NCI-H748 (cell line): ENCODE measurements around the gene NUP155.
"Not testable (repeated sequence)": the region's sequence is repeated elsewhere in the genome, so short reads cannot be mapped to it uniquely, and the experiment has no call there.

Source experiments
- DNase-seq: peaks from one replicate; lab custom pipeline; 2025; ENCODE audit not compliant: unreplicated experiment; lab: John Stamatoyannopoulos, UW

The NUP155 gene

GRCh38 chr5:37283214-37283820, 87.6 kb downstream of the NUP155 start:
- DNase-seq, result no peak

- no peak for DNase-seq
Observed at GRCh38 chr5:37275511-37275910, 95.4 kb downstream of the NUP155 start.

- no peak for DNase-seq
Observed at GRCh38 chr5:37272511-37272910, 98.4 kb downstream of the NUP155 start.

DNA sequence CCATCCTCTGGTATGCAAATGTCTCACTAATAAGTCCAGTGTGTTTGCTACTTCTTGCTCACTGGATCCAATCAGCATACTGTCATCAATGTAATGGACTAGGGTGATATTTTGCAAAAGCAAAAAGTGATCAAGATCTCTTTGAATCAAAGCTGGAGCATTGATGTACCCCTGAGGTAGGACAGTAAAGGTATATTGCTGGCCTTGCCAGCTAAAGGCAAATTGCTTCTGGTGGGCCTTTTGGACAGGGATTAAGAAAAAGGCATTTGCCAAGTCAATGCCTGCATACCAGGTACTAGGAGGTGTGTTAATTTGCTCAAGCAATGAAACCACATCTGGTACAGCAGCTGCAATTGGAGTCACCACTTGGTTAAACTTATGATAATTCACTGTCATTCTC, 102.8 kb downstream of the NUP155 start:
- not testable (repeated sequence) for DNase-seq

DNA sequence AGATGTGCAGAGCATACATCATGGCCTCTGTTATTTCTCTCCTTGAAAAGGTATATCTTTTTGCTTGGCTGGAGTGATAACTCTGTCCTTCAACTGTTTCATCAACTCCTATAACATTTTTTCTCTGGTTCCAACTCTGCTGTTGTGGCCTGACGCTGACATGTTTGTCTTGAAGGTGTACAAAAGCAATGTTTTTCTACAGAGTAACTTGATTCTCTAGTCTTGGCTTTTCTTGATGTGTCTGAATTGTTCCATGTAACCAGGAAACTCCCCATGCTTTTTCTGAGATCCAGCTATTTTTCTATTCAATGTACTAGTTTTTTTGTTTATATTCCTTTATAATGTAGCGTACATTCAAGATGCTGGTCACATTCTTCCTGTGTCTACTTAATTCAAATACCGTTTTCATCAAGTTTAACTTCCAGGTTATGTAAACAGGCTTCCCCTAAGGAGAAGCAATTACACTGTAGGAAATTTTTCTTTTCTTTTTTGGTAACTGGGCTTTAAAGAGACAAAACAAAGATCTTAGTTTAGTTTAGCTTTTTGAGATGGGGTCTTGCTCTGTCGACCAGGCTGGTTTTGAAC, 115.0 kb downstream of the NUP155 start:
- no peak for DNase-seq

GRCh38 chr5:37254581-37254980, 116.3 kb downstream of the NUP155 start:
- DNase-seq, result no peak

DNA sequence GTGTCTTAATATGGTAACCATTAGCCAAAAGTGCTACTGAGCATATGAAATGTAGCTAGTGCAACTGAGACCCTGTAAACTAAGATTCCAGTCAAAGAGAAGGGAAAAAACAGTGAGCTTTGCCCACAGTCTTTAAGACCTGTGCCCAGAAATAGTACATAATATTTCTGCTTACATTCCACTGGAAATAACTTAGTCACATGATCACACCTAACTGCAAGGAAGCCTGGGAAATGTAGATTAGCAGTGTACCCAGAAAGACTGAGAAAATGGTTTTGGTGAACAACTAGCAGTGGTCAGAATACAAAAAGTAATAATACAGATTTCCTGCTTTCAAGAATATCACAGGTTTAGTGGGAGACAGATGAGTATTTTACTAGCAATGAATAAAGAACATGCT, 119.2 kb downstream of the NUP155 start:
- DNase-seq, result no peak

DNA sequence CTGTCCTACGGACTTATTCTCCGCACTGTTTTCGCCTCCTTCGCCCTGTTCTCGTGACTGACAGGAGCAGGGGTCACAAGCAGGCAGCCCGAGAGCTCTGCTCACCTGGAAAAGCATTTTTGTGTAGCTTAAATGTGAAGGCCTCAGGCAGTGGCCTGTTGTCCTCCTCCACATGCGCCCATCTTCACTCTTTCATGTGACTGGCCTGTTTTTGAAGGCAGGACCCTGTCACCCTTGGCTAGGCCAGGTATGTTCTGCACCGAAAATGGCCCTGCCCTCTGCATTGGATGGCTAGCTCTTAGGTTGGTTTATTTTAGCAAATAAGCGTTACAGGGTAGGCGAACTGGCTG, 121.1 kb downstream of the NUP155 start:
- DNase-seq, result no peak

DNA sequence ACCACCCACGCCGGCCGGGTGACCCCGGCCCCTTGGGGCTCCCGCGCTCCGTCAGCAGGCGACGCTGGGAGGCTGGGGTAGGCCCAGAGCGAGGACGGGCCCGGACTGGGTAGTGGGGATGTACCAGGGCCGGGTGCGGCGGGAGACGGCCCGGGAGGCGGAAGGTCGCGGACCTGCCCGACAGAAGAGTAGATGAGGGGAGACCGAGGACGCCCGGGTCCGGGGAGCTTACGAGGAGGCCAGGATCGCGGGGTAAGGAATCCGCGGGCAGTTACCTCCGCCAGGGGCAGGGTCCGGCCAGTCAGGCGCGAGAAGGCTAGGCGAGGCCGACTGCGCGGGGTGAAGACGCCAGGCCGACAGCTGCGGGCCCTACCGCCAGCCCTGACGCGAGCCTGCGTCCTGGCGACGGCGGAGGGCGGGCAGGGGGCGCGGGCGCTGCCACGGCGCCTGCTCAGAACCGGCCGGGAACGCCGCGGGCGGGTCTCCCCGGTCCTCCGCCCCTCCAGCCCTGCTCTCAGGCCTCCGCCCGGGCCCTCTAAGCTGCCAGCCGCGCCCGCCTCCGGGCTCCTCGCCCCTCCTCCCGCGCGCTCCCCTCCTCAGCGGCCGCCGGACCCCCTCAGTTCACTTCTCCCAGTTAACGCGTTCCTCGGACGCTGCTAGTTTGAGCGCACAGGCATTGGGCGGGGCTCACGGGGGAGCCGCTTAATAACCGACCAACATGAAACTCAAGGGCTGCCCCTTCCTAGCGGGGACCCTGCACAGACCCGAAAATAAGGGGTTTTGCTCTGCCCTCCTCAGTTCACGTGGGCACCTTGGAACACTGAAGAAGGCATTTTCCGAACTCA, 121.7 kb downstream of the NUP155 start, which contains the start of gene CPLANE1:
Gene CPLANE1 (minus strand): TSS at position 407 of the 845 bp plus-strand sequence. CDS start 1,678 bp downstream, outside the sequence.
- peak; percentile 97 for DNase-seq

- peak; percentile 56 for DNase-seq
Observed at GRCh38 chr5:37248421-37248969, 122.4 kb downstream of the NUP155 start.

GRCh38 chr5:37247496-37247895, 123.4 kb downstream of the NUP155 start:
- no peak for DNase-seq

DNA sequence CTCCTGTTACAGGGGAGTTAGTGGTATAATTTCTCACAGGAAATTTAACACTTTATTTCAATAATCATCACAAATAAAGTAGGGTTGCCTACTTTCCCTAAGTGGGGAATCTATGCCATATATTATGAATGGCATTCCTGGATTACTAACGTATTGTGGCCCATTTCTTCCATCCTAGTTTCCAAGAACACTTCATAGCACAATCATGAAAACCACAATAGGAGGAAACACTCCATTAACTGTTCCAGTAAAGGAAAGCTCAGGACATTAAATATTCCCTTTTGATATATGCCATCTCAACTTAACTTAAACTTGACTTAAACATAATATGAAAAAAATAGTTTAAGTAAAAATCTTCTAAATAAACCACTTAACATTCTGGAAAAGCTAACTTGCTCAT, 123.9 kb downstream of the NUP155 start:
- DNase-seq, result no peak
